Calu3 (cell line): ENCODE data around the gene MAD1L1. TPM values are rescaled to one million over a fixed set of nuclear protein-coding genes. Genes with fewer than 3 reads are reported as not detected.

Source experiments
- BruUV-seq: library from RNA; stranded (reverse); fragments of 400-500 nt; replicated peaks from 2 replicates; lab custom pipeline; 2021; lab: Mats Ljungman, UMichigan
- CTCF ChIA-PET: fragments of 300-600 bp; sonication (Branson Sonifier 250); formaldehyde crosslinking; loops from one replicate; lab custom pipeline; 2022; ENCODE audit warnings: antibody characterized with exemption; lab: Charles Lee
- DNase-seq: peaks from one replicate; pipeline ENCODE4 v3.0.0; 2022
- H3K27ac Mint-ChIP-seq: one replicate; pipeline ENCODE4 v1.8.0; 2022; ENCODE audit warnings: mixed read lengths; ENCODE audit not compliant: unreplicated experiment
- H3K27me3 Mint-ChIP-seq: one replicate; pipeline ENCODE4 v1.8.0; 2022; ENCODE audit warnings: mixed read lengths; ENCODE audit not compliant: unreplicated experiment
- H3K36me3 Mint-ChIP-seq: one replicate; pipeline ENCODE4 v1.8.0; 2022; ENCODE audit warnings: mild to moderate bottlenecking, moderate library complexity, mixed read lengths; ENCODE audit not compliant: insufficient read depth, unreplicated experiment
- H3K4me1 Mint-ChIP-seq: one replicate; pipeline ENCODE4 v1.8.0; 2022; ENCODE audit warnings: mild to moderate bottlenecking, low read depth, mixed read lengths; ENCODE audit not compliant: unreplicated experiment
- H3K4me3 Mint-ChIP-seq: one replicate; pipeline ENCODE4 v1.8.0; 2022; ENCODE audit warnings: mild to moderate bottlenecking, low read depth, moderate library complexity, mixed read lengths; ENCODE audit not compliant: unreplicated experiment
- H3K9me3 Mint-ChIP-seq: one replicate; pipeline ENCODE4 v1.8.0; 2022; ENCODE audit warnings: low read depth, mixed read lengths; ENCODE audit not compliant: unreplicated experiment
- CTCF ChIP-seq: fragments of 200-600 bp; IDR thresholded peaks from one replicate; pipeline ENCODE4 v1.8.0; 2022; ENCODE audit warnings: antibody characterized with exemption; ENCODE audit not compliant: unreplicated experiment
- intact Hi-C: fragments of 100-400 bp; cut with micrococcal nuclease; formaldehyde crosslinking; loops from one replicate; pipeline ENCODE4 v1.10.0; 2022; ENCODE audit not compliant: unreplicated experiment
- total RNA-seq: library from RNA; stranded (reverse); gene quantifications from 2 replicates; pipeline ENCODE4 v1.2.3, GENCODE V29; 2022

MAD1L1 gene
- total RNA-seq, 1 experiment from 2014 or later = 86.0 TPM

DNA sequence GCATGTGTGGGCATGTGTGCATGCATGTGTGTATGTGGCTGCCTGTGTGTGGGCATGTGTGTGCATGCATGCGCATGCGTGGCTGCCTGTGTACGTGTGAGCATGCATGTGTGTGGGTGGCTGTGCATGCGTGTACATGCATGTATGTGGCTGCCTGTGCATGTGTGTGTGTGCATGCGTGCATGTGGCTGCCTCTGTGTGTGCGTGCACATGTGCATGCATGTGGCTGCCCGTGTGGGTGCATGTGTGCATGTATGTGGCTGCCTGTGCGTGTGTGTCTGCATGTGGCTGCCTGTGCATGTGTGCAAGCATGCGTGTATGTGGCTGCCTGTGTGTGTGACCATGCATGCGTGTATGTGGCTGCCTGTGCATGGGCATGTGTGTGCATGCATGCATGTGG is 345.5 kb downstream of the MAD1L1 start:
- CTCF ChIA-PET = no interaction called here
- no peak for TF ChIP-seq CTCF
- peaks cover 12% of the 10 kb centered on the region for H3K36me3 Mint-ChIP-seq
- H3K4me3 Mint-ChIP-seq = no peak overlapping the region
- H3K27me3 Mint-ChIP-seq = no peaks in the 10 kb centered on the region
- peaks cover 11% of the 10 kb centered on the region for H3K4me1 Mint-ChIP-seq
- no TSS peak for BruUV-seq
- no peak for DNase-seq
- intact Hi-C loops = no loop called here
- peaks cover 3% of the 10 kb centered on the region for H3K9me3 Mint-ChIP-seq
- H3K27ac Mint-ChIP-seq = no peak overlapping the region

GRCh38 chr7:1886361-1887064 is 346.2 kb downstream of the MAD1L1 start:
- Mint-ChIP-seq H3K4me3 (no peak overlapping the region), H3K27me3 (no peaks in the 10 kb centered on the region), H3K9me3 (peaks cover 3% of the 10 kb centered on the region), H3K36me3 (peaks cover 12% of the 10 kb centered on the region), H3K27ac (no peak overlapping the region), H3K4me1 (peaks cover 11% of the 10 kb centered on the region)
- intact Hi-C loops = no loop called here
- BruUV-seq = no TSS peak
- DNase-seq = no peak
- TF ChIP-seq CTCF = no peak
- CTCF ChIA-PET = no interaction called here

DNA sequence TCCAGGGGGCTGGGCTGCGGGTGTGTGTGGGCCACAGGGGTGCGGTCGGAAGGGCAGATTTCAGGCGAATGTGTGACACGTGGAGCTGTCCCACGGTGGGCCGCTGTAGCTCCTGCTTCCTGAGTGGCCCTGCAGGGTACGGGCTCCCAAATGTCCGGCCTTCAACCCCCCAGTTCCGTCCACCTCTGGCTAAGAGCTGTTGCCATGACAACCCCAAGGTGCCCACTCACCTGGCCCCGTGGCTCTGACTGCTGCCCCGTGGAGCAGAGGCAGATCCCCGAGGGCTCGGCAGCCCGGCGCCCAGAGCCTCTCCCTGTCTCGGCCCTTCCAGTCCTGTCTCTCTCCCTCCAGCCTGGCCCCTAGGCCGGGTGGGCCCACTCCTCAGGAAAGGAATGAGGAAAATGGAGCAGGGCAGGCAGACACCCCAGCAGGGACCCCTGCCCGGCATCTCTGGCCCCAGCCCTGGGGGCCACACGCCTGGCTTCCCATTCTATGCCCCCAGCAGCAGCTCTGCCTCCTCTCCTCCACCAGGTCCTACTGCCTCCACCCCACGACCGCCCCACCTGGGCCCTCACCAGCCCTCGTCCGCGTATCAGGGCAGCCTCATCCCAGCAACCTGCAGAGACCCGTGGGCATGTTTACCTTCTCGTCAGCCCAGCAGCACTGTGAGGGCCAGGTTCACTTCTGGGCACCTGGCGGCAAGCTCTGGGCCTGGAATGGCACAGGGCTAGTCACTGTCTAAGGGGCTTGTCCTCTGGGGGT is 347.1 kb downstream of the MAD1L1 start:
- Mint-ChIP-seq H3K4me1 (peaks cover 11% of the 10 kb centered on the region), H3K36me3 (peaks cover 12% of the 10 kb centered on the region), H3K4me3 (no peak overlapping the region), H3K9me3 (peaks cover 3% of the 10 kb centered on the region), H3K27me3 (no peaks in the 10 kb centered on the region), H3K27ac (no peak overlapping the region)
- no peak for DNase-seq
- CTCF ChIA-PET = no interaction called here
- TF ChIP-seq CTCF = no peak
- intact Hi-C loops = no loop called here
- BruUV-seq = no TSS peak

DNA sequence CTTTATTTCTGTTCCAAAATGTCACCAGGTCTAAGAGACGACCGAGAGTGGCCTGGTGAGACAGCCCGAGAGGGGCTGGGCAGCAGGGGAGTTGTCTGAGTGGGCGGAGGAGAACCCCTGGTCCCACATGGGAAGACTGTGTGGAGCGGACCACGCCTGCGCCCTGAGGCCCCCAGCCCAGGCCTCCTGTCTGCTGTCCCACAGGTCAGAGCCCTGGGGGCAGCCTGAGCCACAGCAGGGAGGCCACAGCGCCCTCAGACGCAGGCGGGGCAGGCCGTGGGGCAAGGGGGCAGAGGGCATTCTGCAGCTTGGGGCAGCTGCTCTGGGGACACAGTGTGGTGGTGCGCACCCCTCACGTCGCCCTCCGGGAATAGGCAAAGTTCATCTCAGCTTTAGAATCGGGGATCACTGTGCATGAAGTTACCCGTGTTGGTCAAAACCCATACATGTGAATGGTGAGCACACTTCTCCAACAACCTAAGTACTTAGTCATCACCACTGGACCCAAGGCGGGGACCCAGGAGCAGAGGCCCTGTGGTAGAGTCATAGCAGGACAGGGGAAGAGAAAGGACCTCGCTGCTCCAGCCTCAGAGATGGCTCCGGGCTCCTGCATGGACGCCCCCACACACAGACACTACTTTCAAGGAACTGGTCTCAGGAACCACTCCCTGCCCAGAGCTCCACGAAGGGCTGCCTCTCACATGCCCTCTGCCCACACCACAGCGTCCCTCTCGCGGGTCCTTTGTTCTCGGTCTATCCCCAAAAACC is 348.0 kb downstream of the MAD1L1 start:
- TF ChIP-seq CTCF = no peak
- Mint-ChIP-seq H3K4me3 (no peak overlapping the region), H3K27me3 (no peaks in the 10 kb centered on the region), H3K27ac (no peak overlapping the region), H3K4me1 (peaks cover 11% of the 10 kb centered on the region), H3K9me3 (peaks cover 3% of the 10 kb centered on the region), H3K36me3 (peaks cover 12% of the 10 kb centered on the region)
- no TSS peak for BruUV-seq
- no peak for DNase-seq
- CTCF ChIA-PET = no interaction called here
- intact Hi-C loops = no loop called here
